ENCODE data around the gene GNAI3. TPM values are rescaled to one million over a fixed set of nuclear protein-coding genes. Genes with fewer than 3 reads are reported as not detected.

Gene GNAI3
- total RNA-seq, 4 donors from 2014 or later, result 2.3 to 20.0 (median 5.8) TPM

GRCh38 chr1:109589177-109589576, 40.8 kb downstream of the GNAI3 start:
- Histone ChIP-seq H3K9me3 (no peaks in the 10 kb centered on the region), H3K27me3 (no peaks in the 10 kb centered on the region), H3K36me3 (no peaks in the 10 kb centered on the region), H3K4me1 (no peaks in the 10 kb centered on the region), H3K4me3 (no peak overlapping the region), H3K27ac (no peak overlapping the region)
- no peak for TF ChIP-seq POLR2A (IDR thresholded peaks at IDR 0.05)
- TF ChIP-seq, protein P1, sequence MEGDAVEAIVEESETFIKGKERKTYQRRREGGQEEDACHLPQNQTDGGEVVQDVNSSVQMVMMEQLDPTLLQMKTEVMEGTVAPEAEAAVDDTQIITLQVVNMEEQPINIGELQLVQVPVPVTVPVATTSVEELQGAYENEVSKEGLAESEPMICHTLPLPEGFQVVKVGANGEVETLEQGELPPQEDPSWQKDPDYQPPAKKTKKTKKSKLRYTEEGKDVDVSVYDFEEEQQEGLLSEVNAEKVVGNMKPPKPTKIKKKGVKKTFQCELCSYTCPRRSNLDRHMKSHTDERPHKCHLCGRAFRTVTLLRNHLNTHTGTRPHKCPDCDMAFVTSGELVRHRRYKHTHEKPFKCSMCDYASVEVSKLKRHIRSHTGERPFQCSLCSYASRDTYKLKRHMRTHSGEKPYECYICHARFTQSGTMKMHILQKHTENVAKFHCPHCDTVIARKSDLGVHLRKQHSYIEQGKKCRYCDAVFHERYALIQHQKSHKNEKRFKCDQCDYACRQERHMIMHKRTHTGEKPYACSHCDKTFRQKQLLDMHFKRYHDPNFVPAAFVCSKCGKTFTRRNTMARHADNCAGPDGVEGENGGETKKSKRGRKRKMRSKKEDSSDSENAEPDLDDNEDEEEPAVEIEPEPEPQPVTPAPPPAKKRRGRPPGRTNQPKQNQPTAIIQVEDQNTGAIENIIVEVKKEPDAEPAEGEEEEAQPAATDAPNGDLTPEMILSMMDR (IDR thresholded peaks at IDR 0.05), result no peak
- intact Hi-C loops (cut with DNase I; ENCODE audit: low total_unique reads), result no loop called here
- DNase-seq, result no peak

DNA sequence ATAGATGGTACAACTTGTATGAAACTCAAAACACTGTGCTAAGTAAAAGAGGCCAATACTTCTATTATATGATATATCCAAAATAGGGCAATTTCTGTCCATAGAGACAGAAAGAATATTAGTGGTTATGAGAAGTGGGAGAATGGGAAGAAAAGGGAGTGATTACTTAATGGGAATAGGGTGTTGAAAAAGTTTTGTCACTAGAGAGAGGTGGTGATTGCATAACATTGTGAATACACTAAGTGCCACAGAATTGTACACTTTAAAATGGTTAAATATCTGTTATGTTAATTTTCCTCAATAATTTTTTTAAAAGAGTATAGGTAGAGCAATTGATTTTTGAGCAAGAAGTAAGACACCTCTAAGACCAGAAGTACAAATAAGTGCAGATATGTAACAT, 41.3 kb downstream of the GNAI3 start:
- Histone ChIP-seq H3K36me3 (no peaks in the 10 kb centered on the region), H3K27ac (no peak overlapping the region), H3K4me1 (no peaks in the 10 kb centered on the region), H3K4me3 (no peak overlapping the region), H3K27me3 (no peaks in the 10 kb centered on the region), H3K9me3 (no peaks in the 10 kb centered on the region)
- DNase-seq, result no peak
- TF ChIP-seq, protein P1 (IDR thresholded peaks at IDR 0.05), result no peak
- no peak for TF ChIP-seq POLR2A (IDR thresholded peaks at IDR 0.05)
- intact Hi-C loops (cut with DNase I; ENCODE audit: low total_unique reads), result no loop called here

GRCh38 chr1:109592916-109593315, 44.5 kb downstream of the GNAI3 start:
- H3K4me3 ChIP-seq, result no peak overlapping the region
- H3K4me1 ChIP-seq, result no peaks in the 10 kb centered on the region
- no peaks in the 10 kb centered on the region for H3K36me3 ChIP-seq
- H3K9me3 ChIP-seq, result no peaks in the 10 kb centered on the region
- no peaks in the 10 kb centered on the region for H3K27me3 ChIP-seq
- TF ChIP-seq, protein P1 (IDR thresholded peaks at IDR 0.05), result no peak
- TF ChIP-seq POLR2A (IDR thresholded peaks at IDR 0.05), result no peak
- H3K27ac ChIP-seq, result no peak overlapping the region
- intact Hi-C loops (cut with DNase I; ENCODE audit: low total_unique reads), result no loop called here
- no peak for DNase-seq

DNA sequence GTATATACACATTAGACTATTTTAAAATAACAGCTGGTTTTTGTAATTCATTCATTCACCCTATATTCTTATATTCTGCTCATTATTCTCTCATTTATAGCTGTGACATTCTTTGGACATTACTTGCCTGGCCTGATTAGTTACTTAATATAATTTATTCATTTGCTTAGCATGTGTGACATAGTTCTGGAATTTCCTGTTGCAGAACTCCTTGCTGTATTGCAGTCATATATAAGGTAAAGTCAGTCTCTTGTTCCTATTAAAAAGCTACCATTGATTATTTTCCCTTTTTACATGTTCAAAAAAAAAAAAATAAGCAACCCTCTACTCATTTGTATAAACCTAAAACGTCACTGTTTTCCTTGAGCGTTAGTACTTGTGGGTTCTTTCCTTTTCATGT, 47.1 kb downstream of the GNAI3 start:
- no peaks in the 10 kb centered on the region for H3K36me3 ChIP-seq
- intact Hi-C loops (cut with DNase I; ENCODE audit: low total_unique reads), result no loop called here
- H3K4me3 ChIP-seq, result no peak overlapping the region

DNA sequence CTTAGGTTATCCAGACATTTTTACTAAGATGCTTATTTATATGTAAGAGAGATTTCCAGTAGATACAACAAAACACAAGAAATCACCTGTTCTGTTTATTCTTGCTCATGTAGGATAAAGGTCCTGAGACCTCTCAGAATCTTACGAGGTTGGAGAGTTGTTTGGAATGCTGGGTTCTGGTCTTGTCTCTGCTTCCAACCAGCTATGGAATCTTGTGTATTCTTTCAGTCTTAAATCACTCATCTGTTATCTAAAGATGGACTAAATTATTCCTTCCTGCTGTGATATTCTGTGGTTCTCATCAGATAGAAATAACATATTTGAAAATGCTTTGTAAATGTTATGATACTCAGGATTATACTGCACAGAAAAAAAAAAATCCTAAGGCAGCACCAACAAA, 49.7 kb downstream of the GNAI3 start:
- DNase-seq, result no peak
- intact Hi-C loops (cut with DNase I; ENCODE audit: low total_unique reads), result no loop called here
- H3K9me3 ChIP-seq, result no peaks in the 10 kb centered on the region
- H3K4me1 ChIP-seq, result no peaks in the 10 kb centered on the region
- no peaks in the 10 kb centered on the region for H3K27me3 ChIP-seq
- H3K27ac ChIP-seq, result no peak overlapping the region
- TF ChIP-seq, protein P1 (IDR thresholded peaks at IDR 0.05), result no peak
- no peak for TF ChIP-seq POLR2A (IDR thresholded peaks at IDR 0.05)
- H3K4me3 ChIP-seq, result no peak overlapping the region
- no peaks in the 10 kb centered on the region for H3K36me3 ChIP-seq

More for the DNA sequence above, 47.1 kb downstream of the GNAI3 start:
- H3K9me3 ChIP-seq, result no peaks in the 10 kb centered on the region
- H3K4me1 ChIP-seq, result no peaks in the 10 kb centered on the region
- H3K27ac ChIP-seq, result no peak overlapping the region
- TF ChIP-seq, protein P1 (IDR thresholded peaks at IDR 0.05), result no peak
- TF ChIP-seq POLR2A (IDR thresholded peaks at IDR 0.05), result no peak
- H3K27me3 ChIP-seq, result no peaks in the 10 kb centered on the region
- DNase-seq, result no peak
